IPS DF 4.7 (cell line): Measurements from ENCODE around the gene NACC1.

Experiments used
- DNase-seq: peaks from one replicate; pipeline ENCODE4 v3.0.0-alpha.2; 2013; ENCODE audit warnings: low spot score; ENCODE audit errors: extremely low read depth

The NACC1 gene

DNA sequence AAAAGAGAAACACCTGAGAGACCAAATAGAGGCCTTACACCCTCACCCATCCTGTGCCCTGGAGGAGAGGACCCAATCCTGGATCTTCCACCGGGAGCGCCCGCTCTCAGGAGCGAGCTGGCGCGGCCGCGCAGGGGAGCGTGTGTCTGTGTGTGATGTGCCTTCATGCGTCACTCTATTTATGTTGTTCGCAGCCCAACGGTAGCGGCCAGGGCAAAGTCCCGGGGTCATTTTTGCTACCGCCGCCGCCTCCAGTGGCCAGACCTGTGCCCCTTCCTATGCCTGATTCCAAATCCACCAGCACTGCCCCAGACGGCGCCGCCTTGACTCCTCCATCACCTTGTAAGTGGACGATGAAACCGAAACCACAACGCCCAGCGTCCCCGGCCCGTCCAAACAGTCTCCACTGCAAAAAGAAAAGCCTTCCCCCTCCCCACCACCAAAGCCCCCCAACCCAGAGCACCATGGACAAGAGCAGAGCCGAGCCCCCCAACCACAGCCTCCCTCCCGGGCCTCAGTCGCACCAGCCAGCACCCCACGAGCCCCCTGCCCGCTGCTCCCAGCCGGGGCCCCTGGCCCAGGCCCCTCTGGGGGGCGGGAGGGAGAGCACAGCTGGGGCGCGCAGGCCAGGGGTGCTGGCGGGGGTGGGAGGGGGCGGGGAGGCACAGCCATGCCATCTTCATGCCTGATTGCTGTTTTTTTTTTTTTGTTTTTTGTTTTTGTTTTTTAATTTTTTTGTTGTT, 30.1 kb upstream of the NACC1 start:
- DNase-seq, result no peak

DNA sequence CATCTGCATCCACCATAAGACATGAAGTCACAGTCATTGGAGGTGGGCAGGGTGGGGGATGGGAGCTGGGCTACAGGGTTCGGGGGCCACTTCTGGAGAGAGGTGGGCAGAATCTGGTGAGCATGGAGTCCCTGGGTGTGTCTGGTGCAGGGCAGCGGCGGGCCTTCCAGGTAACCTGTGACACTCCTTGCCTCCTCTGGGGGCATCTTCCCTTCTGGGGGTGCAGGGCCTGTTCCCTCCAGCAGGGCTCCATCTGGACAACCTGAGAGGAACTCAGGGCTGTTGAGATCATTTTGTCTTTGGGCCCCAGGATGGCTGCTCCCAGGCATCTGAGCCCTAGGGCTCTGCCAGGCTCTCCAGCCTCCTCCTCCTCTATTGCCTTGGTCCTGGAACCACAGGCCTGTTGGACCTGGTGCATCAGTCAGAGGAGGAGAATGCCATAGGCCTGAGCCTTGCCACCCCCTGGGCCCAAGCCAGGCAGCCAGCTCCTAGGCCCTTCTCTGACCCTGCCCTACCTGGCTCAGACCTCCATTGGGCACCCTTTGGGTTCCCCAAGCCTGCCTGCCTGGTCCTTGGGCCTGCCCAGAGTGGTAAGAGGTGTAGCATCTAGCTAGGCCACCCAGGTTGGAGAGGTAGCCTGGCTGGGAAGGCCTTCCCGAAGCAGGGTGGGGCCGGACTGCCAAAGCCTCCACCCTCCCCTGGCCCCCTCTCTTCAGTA, 28.8 kb upstream of the NACC1 start:
- no peak for DNase-seq

DNA sequence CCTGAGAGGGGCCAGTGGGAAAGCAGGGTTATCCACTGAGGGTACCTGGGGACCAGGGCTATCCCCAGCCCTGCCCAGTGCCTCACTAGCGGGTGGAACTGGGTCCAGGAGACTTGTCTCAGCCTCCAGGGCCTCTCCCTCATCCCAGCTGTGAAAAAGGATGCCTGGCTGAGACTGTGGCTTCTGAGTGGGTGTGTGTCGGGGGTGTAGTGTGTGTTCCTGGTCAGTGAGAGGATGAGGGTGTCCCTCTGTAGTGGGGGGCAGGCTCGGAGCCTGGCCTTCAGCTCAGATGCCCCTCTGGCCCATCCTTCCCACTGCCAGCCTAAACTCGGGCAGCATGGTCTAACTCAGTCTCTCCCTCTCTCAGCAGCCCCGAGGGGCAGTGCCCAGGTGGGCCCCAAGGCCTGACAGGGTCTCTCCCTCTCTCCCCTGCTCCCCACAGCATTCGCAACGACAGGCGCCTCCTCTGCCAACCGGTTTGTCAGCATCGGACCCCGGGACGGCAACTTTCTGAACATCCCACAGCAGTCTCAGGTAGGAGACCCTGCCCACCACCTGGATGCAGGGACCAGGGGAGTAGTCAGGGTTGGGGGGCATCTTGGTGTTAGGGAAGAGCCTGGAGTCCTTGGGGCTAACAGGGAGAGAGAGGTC, 28.1 kb upstream of the NACC1 start:
- no peak for DNase-seq

DNA sequence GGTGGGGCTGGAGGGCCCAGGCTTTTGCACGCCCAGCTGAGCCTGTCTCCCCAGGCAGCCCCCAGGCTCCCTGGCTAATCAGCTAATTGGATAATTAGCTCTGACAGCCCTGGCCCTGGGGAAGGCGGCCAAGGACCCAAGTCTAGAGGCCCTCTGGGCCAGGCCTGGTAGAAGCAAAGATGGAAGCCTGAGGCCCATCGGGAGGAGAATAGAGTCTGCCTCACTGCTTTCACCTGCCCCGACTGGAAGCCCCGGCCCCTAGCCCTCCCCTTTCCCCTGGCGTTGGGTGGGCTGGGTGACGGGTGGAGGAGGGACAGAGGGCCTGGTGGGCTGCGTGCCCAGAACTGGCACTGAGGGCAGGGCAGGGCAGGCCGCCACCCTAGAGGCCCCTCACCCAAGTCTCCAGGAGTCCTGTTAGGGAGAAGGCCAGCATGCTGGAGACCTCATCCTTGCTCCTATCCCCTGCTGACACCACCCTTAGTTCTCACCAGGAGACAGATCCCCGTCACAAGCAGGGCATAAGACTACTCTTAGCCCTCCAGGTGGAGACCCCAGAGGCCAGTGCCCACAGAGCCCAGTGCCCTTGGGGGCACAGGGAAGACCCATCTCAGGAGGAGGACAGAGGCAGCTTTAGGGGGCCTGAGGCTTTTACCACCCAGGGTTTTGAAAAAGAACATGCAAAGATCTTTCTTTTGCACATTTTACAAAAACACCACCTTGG, 27.4 kb upstream of the NACC1 start:
- no peak for DNase-seq

DNA sequence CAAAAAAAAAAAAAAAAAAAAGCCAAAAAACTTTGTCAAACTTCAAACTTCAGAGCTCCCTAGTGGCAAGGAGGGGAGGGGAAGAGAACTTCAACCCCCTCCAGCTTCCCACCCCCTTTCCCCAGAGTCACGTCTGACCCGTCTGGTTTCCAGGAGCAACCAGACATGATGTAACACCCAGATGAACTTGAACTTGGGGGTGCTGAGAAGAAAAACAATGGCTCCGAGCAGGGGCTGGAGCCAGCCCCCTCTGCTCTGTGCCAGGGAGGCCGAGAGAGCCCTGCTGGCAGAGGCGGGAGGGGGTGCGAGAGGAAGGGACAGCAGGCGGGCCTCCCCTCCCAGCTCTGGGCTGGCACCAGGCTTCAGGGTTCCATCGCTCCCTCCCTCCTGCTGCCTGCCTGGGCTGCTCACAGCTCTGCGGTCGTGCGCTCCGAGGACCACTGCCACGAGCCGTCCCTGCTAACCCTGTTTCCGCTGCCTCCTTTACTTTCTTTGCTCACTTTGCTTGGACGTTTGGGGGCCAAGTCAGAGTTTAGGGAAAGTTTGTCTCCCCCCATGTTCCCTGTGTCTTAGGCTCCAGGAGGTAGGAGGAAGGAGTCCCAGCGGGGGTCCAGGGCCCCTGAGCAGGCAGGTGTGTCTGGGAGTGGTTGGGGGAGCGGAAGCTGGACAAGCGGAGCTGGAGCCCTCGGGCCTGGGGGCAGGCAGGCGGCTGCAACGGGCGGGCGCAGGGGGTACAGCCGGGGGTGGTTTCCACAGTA, 26.5 kb upstream of the NACC1 start:
- DNase-seq, result no peak

DNA sequence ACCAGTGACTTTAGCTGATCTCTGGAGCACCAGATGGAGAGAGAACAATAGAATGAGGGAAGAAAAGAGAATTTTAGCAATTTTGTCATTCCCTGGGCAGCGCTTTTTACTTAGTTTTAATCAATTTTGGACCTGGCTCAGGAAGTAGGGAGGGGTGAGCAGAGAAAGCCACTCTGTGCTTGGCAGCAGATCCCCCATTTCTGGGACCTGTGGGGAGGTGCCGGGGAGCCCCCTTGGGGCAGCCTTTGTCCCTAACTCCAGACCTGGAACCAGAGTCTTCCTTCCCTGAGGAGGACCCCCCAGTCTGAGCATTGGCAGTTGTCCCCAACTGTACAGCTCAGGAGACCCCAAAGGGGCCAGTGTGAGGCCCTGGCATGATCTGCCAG, 25.9 kb upstream of the NACC1 start:
- no peak for DNase-seq

DNA sequence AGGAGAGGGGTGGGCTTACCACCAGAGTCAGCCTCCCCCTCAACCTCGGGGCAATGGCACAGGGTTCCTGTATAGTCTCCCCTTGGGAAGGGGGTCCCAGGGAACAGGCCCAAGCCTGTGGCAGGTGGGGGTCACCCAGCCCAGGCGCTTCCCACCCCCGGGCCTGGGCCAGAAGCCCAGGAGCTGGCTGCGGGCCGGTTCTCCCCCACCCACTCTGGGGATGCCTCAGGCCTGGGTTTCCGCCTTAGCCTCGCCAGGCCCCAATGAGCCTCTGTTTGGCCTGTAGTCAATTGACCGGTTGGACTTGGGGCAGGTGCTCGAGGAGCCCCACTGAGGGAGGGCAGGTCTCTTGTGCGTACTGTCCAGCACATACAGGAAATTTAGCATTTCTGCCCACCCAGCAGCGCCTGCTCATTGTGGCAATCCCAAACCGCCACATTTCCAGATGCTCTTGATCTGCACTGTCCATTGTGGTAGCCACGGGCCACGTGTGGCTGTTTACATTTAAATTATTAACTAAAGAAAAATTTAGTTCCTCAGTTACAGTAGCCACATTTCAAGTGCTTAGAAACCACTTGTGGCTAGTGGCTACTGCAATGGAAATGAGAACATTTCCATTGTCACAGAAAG, 25.3 kb upstream of the NACC1 start:
- no peak for DNase-seq

DNA sequence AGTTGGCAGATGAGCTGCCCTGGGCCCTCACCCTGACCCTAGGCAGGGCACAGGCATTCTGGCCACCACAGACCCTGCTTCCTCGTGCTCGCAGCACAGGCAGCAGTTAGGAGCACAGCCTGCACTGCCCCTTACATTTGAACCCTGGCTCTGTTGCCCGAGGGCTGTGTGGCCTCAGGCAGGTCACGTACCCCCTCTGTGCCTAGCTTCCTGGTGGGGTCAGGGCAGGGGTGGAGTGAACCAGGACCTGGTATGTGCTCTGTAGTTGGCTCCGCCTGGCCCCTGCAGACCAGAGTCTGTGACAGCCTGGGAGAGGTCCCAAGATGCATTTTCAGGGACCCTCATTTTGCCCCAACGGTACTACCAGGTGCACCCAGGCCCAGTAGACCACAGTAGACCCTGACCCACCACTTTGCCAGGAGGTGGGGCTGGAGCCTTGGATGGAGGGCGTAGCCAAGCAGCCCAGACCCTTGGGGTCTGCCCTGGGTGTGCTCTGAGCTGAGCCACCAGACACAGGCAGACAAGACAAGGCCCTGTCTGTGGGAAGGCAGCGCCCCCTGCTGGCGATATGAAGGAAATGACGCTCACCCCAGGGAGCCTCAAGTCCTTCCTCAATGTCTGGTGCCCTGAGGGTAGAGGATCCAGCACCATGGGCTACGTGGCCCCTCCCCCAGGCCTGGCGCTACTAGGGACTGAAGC, 24.5 kb upstream of the NACC1 start:
- DNase-seq, result no peak

DNA sequence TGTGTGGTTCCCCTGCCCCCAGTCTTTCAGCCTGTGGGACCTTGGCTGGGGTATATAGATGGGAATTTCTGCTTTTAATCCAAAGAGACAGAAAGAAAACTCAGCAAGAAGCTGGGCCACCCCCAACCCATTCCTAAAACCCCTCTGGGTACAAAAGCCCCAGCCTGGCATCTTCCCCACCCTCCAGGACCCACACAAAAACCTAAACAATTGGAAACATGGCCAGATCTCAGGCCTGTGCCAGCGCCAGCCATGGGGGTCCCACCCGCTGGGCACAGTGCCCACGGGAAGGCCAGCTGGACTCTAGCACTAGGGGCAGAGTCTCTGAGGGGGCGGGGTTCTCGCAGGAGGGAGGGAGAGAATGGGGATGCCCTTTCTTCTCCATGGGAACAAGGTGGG, 24.0 kb upstream of the NACC1 start:
- DNase-seq, result no peak

DNA sequence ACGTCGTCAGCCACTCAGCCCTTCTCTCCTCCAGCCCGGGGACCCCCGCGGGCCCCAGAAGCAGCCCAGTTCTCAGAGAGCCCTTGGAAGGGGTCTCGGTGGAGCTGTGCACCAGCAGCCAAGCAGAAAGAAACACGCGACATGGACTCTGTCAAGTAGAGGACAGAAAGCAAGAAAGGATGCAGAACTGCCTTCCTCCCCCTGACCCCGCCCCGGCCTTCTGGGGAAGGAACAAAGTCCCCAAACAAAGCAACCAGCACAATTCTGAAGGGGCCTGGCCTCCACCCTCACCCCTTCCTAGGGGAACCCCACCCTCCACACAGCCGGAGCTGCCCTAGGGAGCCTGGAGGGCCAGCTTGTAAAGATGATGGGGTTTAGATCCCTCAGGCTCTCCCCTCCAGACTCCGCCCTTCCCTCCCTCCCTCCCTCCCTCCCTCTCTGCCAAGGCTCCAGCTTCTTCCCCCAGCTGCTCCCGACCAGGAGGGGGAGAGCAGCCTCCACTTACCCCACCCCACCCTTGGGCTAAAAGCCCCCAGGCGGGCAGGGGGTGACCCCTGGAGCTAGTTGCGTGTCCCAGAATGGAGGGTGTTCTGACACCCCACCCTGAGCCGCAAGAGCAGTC, 23.2 kb upstream of the NACC1 start:
- no peak for DNase-seq

DNA sequence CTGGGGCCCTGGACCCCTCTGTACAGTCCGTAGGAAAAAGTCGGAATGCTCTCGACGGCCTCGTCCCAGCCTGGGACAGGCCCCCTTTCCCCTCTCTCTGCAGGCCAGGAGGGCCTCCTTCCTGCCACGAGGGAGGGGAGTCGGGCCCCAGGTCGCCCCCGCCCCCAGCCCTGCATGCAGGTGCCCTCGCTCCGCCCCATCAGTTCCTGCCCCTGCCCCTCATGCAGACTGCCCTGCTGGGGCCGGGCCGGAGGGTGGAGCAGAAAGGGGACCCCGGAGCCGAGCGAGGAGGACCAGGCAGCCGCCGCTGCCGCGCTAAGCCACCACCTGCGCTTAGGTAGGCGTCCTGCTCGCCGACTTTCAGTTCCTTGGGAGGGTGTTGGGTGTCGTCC, 22.7 kb upstream of the NACC1 start:
- no peak for DNase-seq

DNA sequence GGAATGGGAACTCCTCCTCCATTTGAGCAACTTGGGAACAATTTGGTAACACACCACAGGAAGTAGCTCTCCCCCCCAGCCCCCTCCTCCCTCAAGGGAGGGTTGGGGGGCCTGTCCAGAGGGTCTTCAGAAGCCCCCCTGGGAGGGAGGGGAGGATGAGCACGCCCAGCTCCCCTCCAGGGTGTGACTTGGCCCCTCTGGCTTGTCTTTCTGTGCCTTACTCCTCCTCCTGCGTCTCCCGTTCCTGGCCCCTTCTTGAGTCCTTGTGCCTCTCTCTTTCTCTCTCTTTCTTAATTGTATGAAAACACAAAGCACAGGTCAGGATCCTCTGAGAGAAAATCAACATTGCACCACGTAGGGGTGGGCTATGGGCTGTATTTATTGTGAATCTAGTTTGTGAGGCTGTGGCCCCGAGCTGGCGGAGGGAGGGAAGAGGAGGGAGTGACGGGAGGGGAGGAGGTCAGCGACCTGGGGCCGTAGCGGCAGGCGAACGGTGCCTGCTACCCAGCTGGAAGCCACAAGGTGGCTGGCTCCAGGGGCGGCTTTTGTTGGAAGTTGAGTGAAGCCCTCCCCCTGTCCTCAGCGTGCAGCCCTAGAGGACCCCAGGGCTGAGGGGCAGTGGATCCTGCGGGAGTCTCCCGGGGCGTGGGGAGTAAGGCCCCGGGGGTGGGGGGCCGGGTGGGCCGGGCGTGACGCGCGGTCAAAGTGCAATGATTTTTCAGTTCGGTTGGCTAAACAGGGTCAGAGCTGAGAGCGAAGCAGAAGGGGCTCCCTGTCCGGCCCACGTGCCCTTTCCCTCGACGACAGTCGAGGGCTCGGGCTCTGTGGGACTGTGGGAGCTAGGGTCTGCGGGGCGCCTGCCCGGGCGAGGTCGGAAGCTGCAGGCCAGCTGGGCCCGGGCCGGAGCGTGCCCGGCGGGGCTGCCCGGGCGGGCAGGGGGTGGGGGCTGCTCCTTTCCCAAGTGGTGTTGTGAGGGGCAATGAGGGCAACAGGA, 21.8 kb upstream of the NACC1 start:
- DNase-seq, result no peak

DNA sequence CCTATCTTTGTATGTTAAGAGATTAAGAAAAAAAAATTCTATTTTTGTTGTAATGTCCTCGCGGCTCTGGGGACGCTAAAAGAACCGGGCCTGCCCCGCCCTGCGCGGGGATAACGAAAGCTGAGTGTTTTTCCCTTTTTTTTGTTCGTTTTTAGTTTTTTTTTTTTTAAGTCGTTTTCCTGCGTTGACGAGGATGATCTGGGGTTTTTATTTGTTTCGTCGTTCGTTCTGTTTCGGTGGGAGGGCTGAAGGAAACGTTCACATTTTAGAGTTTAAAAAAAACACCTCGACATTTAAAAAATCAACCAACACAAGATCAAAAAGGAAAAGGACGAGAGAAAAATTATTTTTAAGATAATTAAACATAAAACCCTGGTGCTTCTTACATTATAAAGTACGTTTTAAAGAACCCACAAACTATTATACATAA, 21.0 kb upstream of the NACC1 start:
- no peak for DNase-seq

DNA sequence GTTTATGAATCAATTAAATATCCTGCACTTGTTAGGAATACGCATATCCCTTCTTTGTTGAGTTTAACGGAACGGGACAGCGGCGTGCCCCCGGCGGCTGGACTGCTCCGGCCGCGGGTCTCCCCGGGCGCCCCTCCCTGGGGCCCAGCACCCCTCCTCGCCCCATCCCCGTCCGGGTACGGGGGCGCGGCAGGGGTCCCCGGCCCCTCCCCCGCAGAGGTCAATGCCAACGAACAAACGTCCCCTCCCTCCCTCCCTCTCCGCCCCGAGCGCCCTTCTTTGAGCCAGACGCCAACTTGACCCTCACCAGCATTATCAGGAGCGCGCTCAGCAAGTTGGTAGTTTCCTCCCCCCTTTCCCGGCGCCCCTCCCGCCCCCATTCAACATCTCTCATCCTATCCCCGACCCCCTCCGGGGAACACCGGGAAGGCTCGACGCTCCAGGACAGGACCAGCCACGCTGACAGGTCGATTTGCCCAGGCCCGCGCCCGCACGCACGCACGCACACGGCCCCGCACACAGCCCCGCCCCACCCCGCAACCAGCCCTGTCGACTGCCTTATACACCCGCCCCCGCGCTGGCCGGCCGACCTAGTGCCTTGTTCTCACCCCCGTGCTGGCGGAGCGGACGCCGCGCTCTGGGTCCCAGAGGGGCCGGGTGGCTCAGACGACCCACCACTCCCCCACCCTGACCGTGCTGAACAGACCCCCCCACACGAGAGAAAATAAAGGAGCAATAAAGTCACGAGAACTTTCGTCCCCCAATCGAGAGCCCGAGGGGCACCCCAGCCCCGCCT, 20.4 kb upstream of the NACC1 start:
- DNase-seq, result no peak

DNA sequence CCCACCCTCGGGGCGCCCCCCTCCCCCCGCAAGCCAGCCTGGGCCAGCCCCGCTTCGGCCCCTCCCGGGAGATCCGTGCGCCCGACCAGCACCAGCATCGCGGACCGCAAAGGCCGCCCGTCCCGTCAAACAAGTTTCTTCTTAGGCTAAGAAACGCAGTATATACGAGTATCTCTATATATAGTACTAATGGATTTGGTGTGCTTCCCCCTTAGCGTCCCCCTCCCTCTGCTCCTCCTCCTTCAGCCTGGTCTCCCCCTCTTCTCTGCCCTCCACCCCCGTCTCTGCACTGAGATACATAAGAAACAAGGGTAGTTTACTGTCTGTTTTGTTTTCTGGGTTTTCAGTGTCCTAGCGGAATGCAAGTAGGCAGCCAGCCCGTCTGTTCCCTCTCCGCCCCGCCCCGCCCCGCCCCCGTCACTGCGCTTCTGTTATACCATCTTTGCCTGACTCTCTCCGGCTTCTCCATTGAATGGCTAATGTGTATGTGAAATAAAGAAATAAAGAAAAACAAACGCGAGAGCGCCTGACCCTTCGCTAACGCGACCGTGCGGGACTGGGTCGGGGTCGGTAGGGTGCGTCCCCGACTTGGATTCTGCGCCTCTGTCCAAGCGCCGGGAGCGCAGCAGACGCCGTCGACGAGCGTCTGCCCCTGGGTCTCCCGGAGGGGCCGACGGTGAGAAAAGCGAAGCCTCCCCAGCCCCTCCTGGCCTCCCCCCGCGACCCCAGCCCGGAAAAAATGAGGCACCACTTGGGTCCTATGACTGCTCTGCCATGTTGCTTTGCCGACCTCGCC, 19.6 kb upstream of the NACC1 start:
- no peak for DNase-seq

DNA sequence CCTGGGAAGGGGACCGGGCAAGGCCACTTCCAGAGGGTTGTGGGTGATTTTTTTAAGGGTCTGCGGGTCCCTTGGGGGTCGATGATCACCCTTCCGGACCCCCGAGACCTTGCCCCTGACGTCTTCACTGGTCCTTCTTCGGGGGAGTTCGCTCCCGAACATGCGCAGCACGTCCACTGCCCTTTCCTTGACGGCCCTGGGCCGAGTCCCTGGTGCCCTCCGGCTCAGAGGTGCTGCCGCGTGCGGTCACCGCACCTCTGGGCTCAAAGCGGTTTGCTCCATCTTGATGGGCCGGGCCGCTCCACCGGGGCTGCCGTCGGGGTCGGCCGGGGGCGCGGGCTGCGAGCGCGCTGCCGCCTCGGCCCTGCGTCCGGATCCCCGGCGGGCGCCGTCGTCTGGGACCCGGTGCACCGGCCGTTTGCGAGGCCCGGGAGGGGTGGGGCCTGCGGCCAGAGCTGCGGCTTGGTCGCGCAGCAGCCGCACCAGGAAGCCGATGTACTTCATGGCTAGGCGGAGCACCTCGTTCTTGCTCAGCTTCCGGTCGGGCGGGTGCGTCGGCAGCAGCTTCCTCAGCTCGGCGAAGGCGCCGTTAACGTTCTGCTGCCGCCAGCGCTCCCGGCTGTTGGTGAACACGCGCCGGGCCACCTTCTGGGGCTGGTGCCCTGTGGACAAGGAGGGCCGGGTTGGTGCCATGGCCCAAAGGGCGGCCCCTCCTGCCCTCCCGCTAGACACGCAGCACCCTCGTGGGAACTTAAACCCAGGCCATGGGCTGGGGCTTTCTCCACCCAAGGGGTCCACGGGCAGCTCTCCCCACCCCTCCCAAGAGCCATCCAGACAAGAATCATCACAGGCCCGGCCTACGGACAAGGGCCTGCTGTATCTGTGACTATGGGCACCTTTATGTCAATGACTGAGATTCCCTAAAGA, 18.7 kb upstream of the NACC1 start:
- no peak for DNase-seq
